OCI-LY7 (cell line): ENCODE data around the gene MAP3K6. TPM values are rescaled to one million over a fixed set of nuclear protein-coding genes. Genes with fewer than 3 reads are reported as not detected.

ENCODE experiments used
- BruUV-seq: library from RNA; stranded (reverse); fragments of 400-500 nt; replicated peaks from 2 replicates; lab custom pipeline; 2021; lab: Mats Ljungman, UMichigan
- CTCF ChIA-PET: fragments of 300-600 bp; sonication (Branson Sonifier 250); formaldehyde crosslinking; loops from one replicate; lab custom pipeline; 2022; ENCODE audit warnings: antibody characterized with exemption; ENCODE audit not compliant: unreplicated experiment; lab: Charles Lee
- POLR2A ChIA-PET: fragments of 300-600 bp; sonication (Branson Sonifier 250); formaldehyde crosslinking; loops from one replicate; lab custom pipeline; 2022; ENCODE audit warnings: antibody characterized with exemption; lab: Charles Lee
- DNase-seq: peaks from one replicate; pipeline ENCODE4 v3.0.0-alpha.2; 2015; ENCODE audit warnings: low spot score
- H2AFZ ChIP-seq: fragments of 200-600 bp; sonication (generic), shearing (Covaris generic); 2 replicates; pipeline ENCODE4 v1.6.1; 2014; ENCODE audit warnings: mild to moderate bottlenecking, antibody characterized with exemption, low read length, moderate library complexity
- H3K27ac ChIP-seq: fragments of 200-600 bp; sonication (generic); 2 replicates; pipeline ENCODE4 v1.5.1; 2014; ENCODE audit warnings: mixed run types, low read depth, mild to moderate bottlenecking, moderate library complexity, low read length, inconsistent platforms; ENCODE audit not compliant: poor library complexity, severe bottlenecking
- H3K36me3 ChIP-seq: fragments of 200-600 bp; sonication (generic); 2 replicates; pipeline ENCODE4 v1.6.1; 2014; ENCODE audit warnings: mild to moderate bottlenecking, antibody characterized with exemption, low read length, moderate library complexity, mixed read lengths; ENCODE audit not compliant: insufficient read depth
- H3K4me1 ChIP-seq: fragments of 200-600 bp; sonication (generic); 2 replicates; pipeline ENCODE4 v1.5.1; 2014; ENCODE audit warnings: mild to moderate bottlenecking, low read length; ENCODE audit not compliant: insufficient read depth, poor library complexity, severe bottlenecking
- H3K4me2 ChIP-seq: fragments of 200-600 bp; sonication (generic); 2 replicates; pipeline ENCODE4 v1.6.1; 2014; ENCODE audit warnings: mild to moderate bottlenecking, low read length
- H3K4me3 ChIP-seq: fragments of 200-600 bp; sonication (generic); 2 replicates; pipeline ENCODE4 v1.5.1; 2014; ENCODE audit warnings: mild to moderate bottlenecking, low read depth, low read length; ENCODE audit not compliant: poor library complexity, severe bottlenecking
- H3K79me2 ChIP-seq: fragments of 200-600 bp; sonication (generic); 2 replicates; pipeline ENCODE4 v1.6.1; 2016; ENCODE audit warnings: low read depth, mild to moderate bottlenecking, low read length, moderate library complexity, mixed read lengths; ENCODE audit not compliant: insufficient read depth
- H3K9me2 ChIP-seq: fragments of 200-600 bp; sonication (generic); 2 replicates; pipeline ENCODE4 v1.6.1; 2016; ENCODE audit warnings: mild to moderate bottlenecking, low read length, mixed read lengths; ENCODE audit not compliant: insufficient read depth
- H3K9me3 ChIP-seq: fragments of 200-600 bp; sonication (generic); 2 replicates; pipeline ENCODE4 v1.6.1; 2014; ENCODE audit warnings: mild to moderate bottlenecking, mixed run types, low read length, mixed read lengths
- H4K20me1 ChIP-seq: fragments of 200-600 bp; sonication (generic); 2 replicates; pipeline ENCODE4 v1.6.1; 2014; ENCODE audit warnings: mild to moderate bottlenecking, antibody characterized with exemption, low read length, moderate library complexity, mixed read lengths; ENCODE audit not compliant: insufficient read depth
- EZH2phosphoT487 ChIP-seq: fragments of 200-600 bp; sonication (generic); IDR thresholded peaks from 2 replicates; pipeline ENCODE4 v1.6.1; 2018; ENCODE audit warnings: low read depth, borderline replicate concordance, mild to moderate bottlenecking, mixed run types, antibody characterized with exemption, low read length, moderate library complexity, mixed read lengths
- intact Hi-C: fragments of 100-400 bp; cut with micrococcal nuclease; formaldehyde crosslinking; loops from one replicate; pipeline ENCODE4 v1.10.0; 2022; ENCODE audit not compliant: unreplicated experiment
- total RNA-seq, 2 experiments: library from RNA; depleted of rRNA in 1 of 2; stranded (reverse); fragments of >200 nt in 1 of 2; shearing (Covaris generic) in 1 of 2; gene quantifications; 2 replicates each; pipeline ENCODE4 v1.2.3, GENCODE V29; 2014 to 2022
- TF ChIP-seq, protein P1 (sequence below): fragments of 200-600 bp; sonication (generic); conservative IDR thresholded peaks from 2 replicates; pipeline ENCODE4 v1.5.1; 2014; ENCODE audit warnings: mild to moderate bottlenecking, antibody characterized with exemption, low read length, moderate library complexity, mixed read lengths

MAP3K6 gene
- total RNA-seq, 2 experiments from 2014 or later, result 5.9 to 8.0 TPM

DNA sequence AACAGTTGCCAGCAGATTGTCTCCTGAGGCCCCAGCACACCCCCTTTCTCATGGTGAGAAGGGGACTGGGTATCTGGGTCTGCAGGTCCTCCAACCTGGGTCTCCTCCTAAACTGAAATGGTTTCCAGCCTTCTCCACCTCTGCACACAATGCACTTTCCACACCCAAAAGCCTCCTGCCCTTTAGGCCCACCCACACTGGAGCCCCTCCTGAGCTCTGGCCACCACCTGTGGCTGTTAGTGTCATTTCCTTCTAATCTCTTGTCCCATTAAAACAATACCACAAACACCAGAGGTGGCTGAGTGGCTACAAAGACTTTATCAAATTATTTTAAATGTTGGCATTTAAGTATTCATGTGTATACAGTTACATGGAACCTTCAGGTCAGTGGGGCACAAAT lies 37.2 kb upstream of the MAP3K6 start:
- H3K4me1 ChIP-seq, result peaks cover 67% of the 10 kb centered on the region
- POLR2A ChIA-PET, result interaction anchor here (0.6 to 1.9 kb wide), 4 partner anchors 25 to 232 kb away, joined by 3 to 6 read pairs (median 4); no protein-coding TSS in a partner anchor
- H3K9me3 ChIP-seq, result no peaks in the 10 kb centered on the region
- BruUV-seq, result no TSS peak
- peak overlapping the region; percentile 70 for H3K4me2 ChIP-seq
- peak overlapping the region; percentile 43 for H3K4me3 ChIP-seq
- H3K36me3 ChIP-seq, result peaks cover 21% of the 10 kb centered on the region; the same call in 1 of the 2 replicates
- no peaks in the 10 kb centered on the region for H3K9me2 ChIP-seq
- H4K20me1 ChIP-seq, result no peaks in the 10 kb centered on the region
- DNase-seq, result peak; percentile 54
- H3K27ac ChIP-seq, result peak overlapping the region; percentile 86
- TF ChIP-seq, protein P1, sequence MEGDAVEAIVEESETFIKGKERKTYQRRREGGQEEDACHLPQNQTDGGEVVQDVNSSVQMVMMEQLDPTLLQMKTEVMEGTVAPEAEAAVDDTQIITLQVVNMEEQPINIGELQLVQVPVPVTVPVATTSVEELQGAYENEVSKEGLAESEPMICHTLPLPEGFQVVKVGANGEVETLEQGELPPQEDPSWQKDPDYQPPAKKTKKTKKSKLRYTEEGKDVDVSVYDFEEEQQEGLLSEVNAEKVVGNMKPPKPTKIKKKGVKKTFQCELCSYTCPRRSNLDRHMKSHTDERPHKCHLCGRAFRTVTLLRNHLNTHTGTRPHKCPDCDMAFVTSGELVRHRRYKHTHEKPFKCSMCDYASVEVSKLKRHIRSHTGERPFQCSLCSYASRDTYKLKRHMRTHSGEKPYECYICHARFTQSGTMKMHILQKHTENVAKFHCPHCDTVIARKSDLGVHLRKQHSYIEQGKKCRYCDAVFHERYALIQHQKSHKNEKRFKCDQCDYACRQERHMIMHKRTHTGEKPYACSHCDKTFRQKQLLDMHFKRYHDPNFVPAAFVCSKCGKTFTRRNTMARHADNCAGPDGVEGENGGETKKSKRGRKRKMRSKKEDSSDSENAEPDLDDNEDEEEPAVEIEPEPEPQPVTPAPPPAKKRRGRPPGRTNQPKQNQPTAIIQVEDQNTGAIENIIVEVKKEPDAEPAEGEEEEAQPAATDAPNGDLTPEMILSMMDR, result no peak
- no peak for TF ChIP-seq EZH2phosphoT487
- peak overlapping the region; percentile 28; the same call in 1 of the 2 replicates for H2AFZ ChIP-seq
- no peaks in the 10 kb centered on the region for H3K79me2 ChIP-seq
- intact Hi-C loops, result loop anchor here (1.0 to 2.0 kb wide), 4 partner anchors 79 to 202 kb away; no protein-coding TSS in a partner anchor
- CTCF ChIA-PET, result interaction anchor here (0.5 to 1.4 kb wide), 4 partner anchors 21 to 203 kb away, joined by 3 to 5 read pairs (median 3); partner anchors contain the start of gene WASF2

DNA sequence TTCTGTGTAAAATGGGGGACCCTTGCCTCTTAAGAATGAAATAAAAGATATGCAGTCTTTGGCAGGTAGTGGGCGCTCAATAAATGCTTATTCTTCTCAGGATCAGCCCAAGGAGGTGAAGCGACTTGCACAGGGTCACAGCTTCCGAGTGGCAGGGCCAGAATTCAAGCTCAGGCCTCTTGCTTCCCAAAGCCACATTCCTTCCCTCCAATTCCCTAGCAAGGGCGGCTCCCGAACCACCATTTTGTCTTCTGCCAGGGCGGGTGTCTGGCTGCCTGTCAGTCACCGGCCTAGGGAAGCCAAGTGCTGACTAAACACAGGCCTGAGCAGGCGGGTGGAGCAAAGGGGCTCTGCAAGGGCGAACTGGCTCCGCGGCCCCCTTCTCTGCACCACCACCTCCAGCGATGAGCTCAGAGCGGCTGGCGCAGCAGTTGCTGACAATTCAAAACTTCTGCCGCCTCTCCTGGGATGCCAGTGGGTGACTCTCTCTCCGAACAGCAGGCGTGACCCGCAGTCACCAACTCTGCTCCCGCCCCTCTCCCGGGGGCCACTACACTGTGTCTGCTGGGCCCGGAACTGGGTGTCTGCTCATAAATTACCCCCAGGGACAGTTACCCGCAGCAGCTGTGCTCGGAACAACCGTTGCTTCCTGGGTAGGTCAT lies 36.4 kb upstream of the MAP3K6 start:
- H3K9me3 ChIP-seq, result no peaks in the 10 kb centered on the region
- peak overlapping the region; percentile 86 for H3K27ac ChIP-seq
- no peaks in the 10 kb centered on the region for H3K79me2 ChIP-seq
- H3K9me2 ChIP-seq, result no peaks in the 10 kb centered on the region
- peak overlapping the region; percentile 70 for H3K4me2 ChIP-seq
- intact Hi-C loops, result loop anchor here (1.0 to 2.0 kb wide), 4 partner anchors 80 to 203 kb away; no protein-coding TSS in a partner anchor
- peak; percentile 87 for DNase-seq
- H3K4me1 ChIP-seq, result peaks cover 62% of the 10 kb centered on the region
- TF ChIP-seq, protein P1, result peak; percentile 84
- TF ChIP-seq EZH2phosphoT487, result no peak
- peaks cover 13% of the 10 kb centered on the region; the same call in 1 of the 2 replicates for H3K36me3 ChIP-seq
- peak overlapping the region; percentile 28 for H2AFZ ChIP-seq
- H3K4me3 ChIP-seq, result peak overlapping the region; percentile 43
- POLR2A ChIA-PET, result interaction anchor here (0.8 to 1.9 kb wide), 3 partner anchors 35 to 80 kb away, joined by 3 to 6 read pairs (median 3); no protein-coding TSS in a partner anchor
- no peaks in the 10 kb centered on the region for H4K20me1 ChIP-seq
- CTCF ChIA-PET, result interaction anchor here (0.5 to 1.4 kb wide), 5 partner anchors 22 to 204 kb away, joined by 3 to 6 read pairs (median 3); partner anchors contain the start of gene WASF2
- no TSS peak for BruUV-seq
